WERI-Rb-1 (cell line): ENCODE results near the gene PCTP.

Experiments used
- DNase-seq: peaks from one replicate; pipeline ENCODE4 v3.0.0-alpha.2; 2020
- H3K27ac ChIP-seq: fragments of 250-450 bp; sonication (Bioruptor Pico); 2 replicates; pipeline ENCODE4 v1.5.1; 2020; ENCODE audit warnings: mild to moderate bottlenecking, moderate library complexity
- H3K27me3 ChIP-seq: fragments of 250-450 bp; sonication (Bioruptor Pico); 2 replicates; pipeline ENCODE4 v1.5.1; 2021; ENCODE audit warnings: mild to moderate bottlenecking, low read depth, moderate library complexity; ENCODE audit not compliant: insufficient read depth, severe bottlenecking
- H3K36me3 ChIP-seq: fragments of 250-450 bp; sonication (Bioruptor Pico); 2 replicates; pipeline ENCODE4 v1.5.1; 2020; ENCODE audit warnings: mild to moderate bottlenecking, moderate library complexity
- H3K4me3 ChIP-seq: 2 replicates; pipeline ENCODE4 v1.5.1; 2011; ENCODE audit warnings: low read depth, mild to moderate bottlenecking, control low read depth, low read length
- H3K9me3 ChIP-seq: fragments of 250-450 bp; sonication (Bioruptor Pico); 2 replicates; pipeline ENCODE4 v1.5.1; 2021; ENCODE audit warnings: mild to moderate bottlenecking, moderate library complexity; ENCODE audit not compliant: severe bottlenecking
- CTCF ChIP-seq: IDR thresholded peaks from 2 replicates; pipeline ENCODE4 v1.5.1; 2011; ENCODE audit warnings: low read depth, mild to moderate bottlenecking, control low read depth, inconsistent platforms, low read length

The PCTP gene

GRCh38 chr17:55729484-55729883 is 21.4 kb upstream of the PCTP start:
- H3K36me3 ChIP-seq: no peaks in the 10 kb centered on the region
- no peak overlapping the region for H3K27ac ChIP-seq
- no peaks in the 10 kb centered on the region for H3K9me3 ChIP-seq

GRCh38 chr17:55730380-55730779 is 20.5 kb upstream of the PCTP start:
- Histone ChIP-seq H3K36me3 (no peaks in the 10 kb centered on the region), H3K9me3 (no peaks in the 10 kb centered on the region), H3K27ac (no peak overlapping the region), H3K4me3 (no peak overlapping the region), H3K27me3 (peaks cover 6% of the 10 kb centered on the region)
- no peak for DNase-seq
- no peak for TF ChIP-seq CTCF

More at GRCh38 chr17:55729484-55729883, 21.4 kb upstream of the PCTP start:
- Histone ChIP-seq H3K27me3 (peaks cover 8% of the 10 kb centered on the region), H3K4me3 (no peak overlapping the region)
- no peak for DNase-seq
- TF ChIP-seq CTCF: no peak

- no peaks in the 10 kb centered on the region for H3K36me3 ChIP-seq
- TF ChIP-seq CTCF: no peak
- H3K9me3 ChIP-seq: no peaks in the 10 kb centered on the region
- peaks cover 6% of the 10 kb centered on the region for H3K27me3 ChIP-seq
- H3K27ac ChIP-seq: no peak overlapping the region
- H3K4me3 ChIP-seq: no peak overlapping the region
- DNase-seq: no peak
These were observed 20.0 kb upstream of the PCTP start for GRCh38 chr17:55730808-55731207.

- no peaks in the 10 kb centered on the region for H3K9me3 ChIP-seq
- H3K27me3 ChIP-seq: peaks cover 4% of the 10 kb centered on the region
- H3K27ac ChIP-seq: no peak overlapping the region
- no peaks in the 10 kb centered on the region for H3K36me3 ChIP-seq
- DNase-seq: no peak
- no peak overlapping the region for H3K4me3 ChIP-seq
- TF ChIP-seq CTCF: no peak
These were observed 19.1 kb upstream of the PCTP start for GRCh38 chr17:55731586-55732250.

- Histone ChIP-seq H3K4me3 (no peak overlapping the region), H3K27me3 (no peaks in the 10 kb centered on the region), H3K9me3 (no peaks in the 10 kb centered on the region), H3K27ac (no peak overlapping the region), H3K36me3 (no peaks in the 10 kb centered on the region)
- TF ChIP-seq CTCF: no peak
- peak; percentile 43 for DNase-seq
These were observed 16.6 kb upstream of the PCTP start for GRCh38 chr17:55734128-55734781.
